Measurements from ENCODE around the gene MYOCD.

DNA sequence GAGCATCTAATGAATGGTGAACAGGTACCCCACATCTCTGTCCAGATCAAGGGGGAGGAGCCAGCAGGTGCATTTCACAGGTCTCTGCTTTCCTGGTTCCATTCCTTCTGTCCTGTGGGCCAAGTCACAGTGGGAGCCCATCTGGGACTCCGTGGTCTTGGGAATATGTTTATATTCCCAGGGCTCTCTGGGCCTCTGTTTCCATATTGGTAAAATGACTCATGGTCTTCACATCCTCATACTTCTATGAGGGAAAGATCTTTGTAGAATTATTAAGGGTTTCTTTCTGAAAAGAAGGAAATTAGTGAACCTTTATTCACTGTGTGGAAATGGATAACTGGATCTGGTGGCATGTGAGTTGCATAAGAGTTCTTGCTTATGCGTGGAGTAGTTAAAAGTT is 6.2 kb downstream of the MYOCD start:
- TF ChIP-seq, protein P1, sequence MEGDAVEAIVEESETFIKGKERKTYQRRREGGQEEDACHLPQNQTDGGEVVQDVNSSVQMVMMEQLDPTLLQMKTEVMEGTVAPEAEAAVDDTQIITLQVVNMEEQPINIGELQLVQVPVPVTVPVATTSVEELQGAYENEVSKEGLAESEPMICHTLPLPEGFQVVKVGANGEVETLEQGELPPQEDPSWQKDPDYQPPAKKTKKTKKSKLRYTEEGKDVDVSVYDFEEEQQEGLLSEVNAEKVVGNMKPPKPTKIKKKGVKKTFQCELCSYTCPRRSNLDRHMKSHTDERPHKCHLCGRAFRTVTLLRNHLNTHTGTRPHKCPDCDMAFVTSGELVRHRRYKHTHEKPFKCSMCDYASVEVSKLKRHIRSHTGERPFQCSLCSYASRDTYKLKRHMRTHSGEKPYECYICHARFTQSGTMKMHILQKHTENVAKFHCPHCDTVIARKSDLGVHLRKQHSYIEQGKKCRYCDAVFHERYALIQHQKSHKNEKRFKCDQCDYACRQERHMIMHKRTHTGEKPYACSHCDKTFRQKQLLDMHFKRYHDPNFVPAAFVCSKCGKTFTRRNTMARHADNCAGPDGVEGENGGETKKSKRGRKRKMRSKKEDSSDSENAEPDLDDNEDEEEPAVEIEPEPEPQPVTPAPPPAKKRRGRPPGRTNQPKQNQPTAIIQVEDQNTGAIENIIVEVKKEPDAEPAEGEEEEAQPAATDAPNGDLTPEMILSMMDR (IDR thresholded peaks at IDR 0.05) = no peak
- TF ChIP-seq EZH2phosphoT487 (IDR thresholded peaks at IDR 0.05) (no peak), EZH2 (IDR thresholded peaks at IDR 0.05) (no peak)

All from neural progenitor cell (in vitro differentiated cells).